GM12878 (cell line): ENCODE data around the gene PKD2. TPM values are rescaled to one million over a fixed set of nuclear protein-coding genes. Genes with fewer than 3 reads are reported as not detected.
"Not testable (repeated sequence)": the region's sequence is repeated elsewhere in the genome, so short reads cannot be mapped to it uniquely, and the experiment has no call there.

Source experiments
- ATAC-seq: fragments of 200-7000 bp; cut with Tn5 transposase; 3 replicates; pipeline ENCODE4 v1.9.1; 2020; ENCODE audit warnings: mild to moderate bottlenecking, moderate library complexity
- BruUV-seq: library from RNA; stranded (reverse); fragments of 400-500 nt; replicated peaks from 2 replicates; lab custom pipeline; 2021; lab: Mats Ljungman, UMichigan
- CTCF ChIA-PET: fragments of 300-600 bp; sonication (Branson Sonifier 250); formaldehyde crosslinking; extraction: SDS; loops from one replicate; lab custom pipeline; 2021; ENCODE audit warnings: inconsistent platforms; lab: Yijun Ruan, JAX
- POLR2A ChIA-PET: fragments of 350-600 bp; formaldehyde crosslinking; extraction: SDS; loops from one replicate; lab custom pipeline; 2021; ENCODE audit warnings: inconsistent platforms; lab: Charles Lee
- RAD21 ChIA-PET: fragments of 300-600 bp; sonication (Branson Sonifier 250); formaldehyde crosslinking; loops from one replicate; lab custom pipeline; 2023; ENCODE audit warnings: antibody characterized with exemption; ENCODE audit not compliant: unreplicated experiment; lab: Charles Lee
- SMC1A ChIA-PET: fragments of 300-600 bp; sonication (Branson Sonifier 250); formaldehyde crosslinking; loops from one replicate; lab custom pipeline; 2023; ENCODE audit not compliant: unreplicated experiment, uncharacterized antibody; lab: Charles Lee
- DNase-seq: peaks from one replicate; pipeline ENCODE4 v3.0.0-alpha.2; 2011; ENCODE audit warnings: low read depth, low spot score
- FAIRE-seq: peaks from 3 replicates; lab custom pipeline; 2011; peaks lifted over from hg19 to GRCh38; lab: Jason Lieb, UNC
- H2AFZ ChIP-seq: 2 replicates; pipeline ENCODE4 v1.6.0; 2011; ENCODE audit warnings: low read depth, low read length, control low read depth; ENCODE audit not compliant: control insufficient read depth
- H3K27ac ChIP-seq: 2 replicates; pipeline ENCODE4 v1.5.1; 2011; ENCODE audit warnings: control low read depth; ENCODE audit not compliant: control insufficient read depth, insufficient read depth
- H3K27me3 ChIP-seq, 2 experiments: replicated peaks in 1 of 2; 2 replicates each; pipeline versions ENCODE4 v1.6.0 to v1.6.1; 2011; ENCODE audit warnings: low read length in 1 of 2; ENCODE audit not compliant: control insufficient read depth in 2 of 2, insufficient read depth in 2 of 2
- H3K36me3 ChIP-seq, 2 experiments: 2 replicates each; pipeline ENCODE4 v1.5.1; 2011; ENCODE audit warnings: low read length in 1 of 2; ENCODE audit not compliant: control insufficient read depth in 2 of 2, insufficient read depth in 2 of 2
- H3K4me1 ChIP-seq: 2 replicates; pipeline ENCODE4 v1.6.1; 2011; ENCODE audit warnings: mild to moderate bottlenecking, low read length, moderate library complexity, mixed read lengths; ENCODE audit not compliant: control insufficient read depth, insufficient read depth
- H3K4me2 ChIP-seq: 2 replicates; pipeline ENCODE4 v1.6.0; 2011; ENCODE audit warnings: control low read depth; ENCODE audit not compliant: control insufficient read depth, insufficient read depth
- H3K4me3 ChIP-seq: fragments of 200-600 bp; sonication (generic); 2 replicates; pipeline ENCODE4 v1.5.1; 2016
- H3K79me2 ChIP-seq: 2 replicates; pipeline ENCODE4 v1.6.0; 2011; ENCODE audit warnings: low read length; ENCODE audit not compliant: control insufficient read depth, insufficient read depth
- H3K9ac ChIP-seq: 2 replicates; pipeline ENCODE4 v1.8.0; 2011; ENCODE audit warnings: low read length, control low read depth, mixed read lengths; ENCODE audit not compliant: control insufficient read depth, insufficient read depth
- H3K9me3 ChIP-seq: replicated peaks from 3 replicates; pipeline ENCODE4 v1.5.1; 2011; ENCODE audit warnings: mild to moderate bottlenecking, low read length; ENCODE audit not compliant: control insufficient read depth, insufficient read depth
- H4K20me1 ChIP-seq: 2 replicates; pipeline ENCODE4 v1.6.0; 2011; ENCODE audit not compliant: control insufficient read depth, insufficient read depth
- ATF3 ChIP-seq: IDR thresholded peaks from 2 replicates; pipeline ENCODE4 v1.6.1; 2011; ENCODE audit warnings: low read depth, mild to moderate bottlenecking, low read length, moderate library complexity, borderline replicate concordance; ENCODE audit errors: extremely low read depth
- EED ChIP-seq: sonication (generic); IDR thresholded peaks from 2 replicates; pipeline ENCODE4 v1.6.1; 2016; ENCODE audit warnings: antibody characterized with exemption, low read depth
- MEF2B ChIP-seq: fragments of 450-650 bp; IDR thresholded peaks from 2 replicates; pipeline ENCODE4 v1.6.1; 2018; ENCODE audit warnings: mild to moderate bottlenecking, moderate library complexity; ENCODE audit not compliant: partially characterized antibody, poor library complexity, severe bottlenecking
- NFIC ChIP-seq: IDR thresholded peaks from 2 replicates; pipeline ENCODE4 v1.6.1; 2012; ENCODE audit warnings: low read depth, mild to moderate bottlenecking, inconsistent platforms, low read length, moderate library complexity
- NFYA ChIP-seq: IDR thresholded peaks from 2 replicates; pipeline ENCODE4 v1.6.1; 2011; ENCODE audit warnings: low read depth, mild to moderate bottlenecking, low read length, improper control_type of control experiment, borderline replicate concordance
- NFYB ChIP-seq: IDR thresholded peaks from 2 replicates; pipeline ENCODE4 v1.6.1; 2011; ENCODE audit warnings: low read depth, mild to moderate bottlenecking, low read length, improper control_type of control experiment, moderate library complexity; ENCODE audit not compliant: insufficient read depth
- RB1 ChIP-seq: fragments of 450-650 bp; formaldehyde crosslinking; IDR thresholded peaks from 2 replicates; pipeline ENCODE4 v1.6.1; 2017; ENCODE audit warnings: mild to moderate bottlenecking, borderline replicate concordance
- SMARCA5 ChIP-seq: fragments of 450-650 bp; IDR thresholded peaks from 2 replicates; pipeline ENCODE4 v1.6.1; 2017; ENCODE audit warnings: mild to moderate bottlenecking
- SUZ12 ChIP-seq: fragments of 200-600 bp; sonication (generic); IDR thresholded peaks from one replicate; pipeline ENCODE4 v1.6.1; 2018; ENCODE audit warnings: antibody characterized with exemption, mild to moderate bottlenecking; ENCODE audit not compliant: unreplicated experiment
- ZNF207 ChIP-seq: fragments of 450-650 bp; IDR thresholded peaks from 2 replicates; pipeline ENCODE4 v1.6.1; 2014; ENCODE audit warnings: antibody characterized with exemption, mild to moderate bottlenecking, borderline replicate concordance
- ZNF687 ChIP-seq: fragments of 450-650 bp; IDR thresholded peaks from 2 replicates; pipeline ENCODE4 v1.6.1; 2017; ENCODE audit warnings: mild to moderate bottlenecking, moderate library complexity
- ZSCAN29 ChIP-seq: fragments of 450-650 bp; IDR thresholded peaks from 2 replicates; pipeline ENCODE4 v1.6.1; 2017; ENCODE audit warnings: mild to moderate bottlenecking, moderate library complexity
- WGBS: methylation state at CpG from one replicate; pipeline ENCODE4 v1.1.6; 2016; ENCODE audit warnings: low lambda C conversion rate; ENCODE audit not compliant: insufficient replicate concordance, insufficient coverage; ENCODE audit errors: missing lambda C conversion rate; 5-methylcytosine and 5-hydroxymethylcytosine counted together
- in situ Hi-C: fragments of 300-500 bp; cut with MboI; formaldehyde crosslinking; loops from 9 replicates; pipeline ENCODE4 v1.14.3; 2018; ENCODE audit warnings: mixed read lengths
- intact Hi-C: fragments of 100-400 bp; cut with micrococcal nuclease; formaldehyde crosslinking; loops from one replicate; pipeline ENCODE4 v1.14.2; 2022; ENCODE audit not compliant: unreplicated experiment
- polyA plus RNA-seq, 11 experiments: library from polyadenylated mRNA; depleted of rRNA in 4 of 11; unstranded in 6 of 11; stranded (reverse) in 5 of 11; fragments of >200 nt; fragmentation: Nextera tagmentation in 4 of 11; fragmentation: Illumina TruSeq in 1 of 11; extraction: Ambion mirVana in 4 of 11; extraction: Trizol in 1 of 11; gene quantifications; 1 replicate in 1 of 11; 2 replicates in 10 of 11; pipeline versions ENCODE4 v1.2.1 to v1.2.3, GENCODE V29; 2011 to 2016; ENCODE audit warnings: inconsistent platforms in 2 of 11, missing spikeins in 2 of 11, low read depth in 1 of 11
- total RNA-seq, 4 experiments: library from RNA; depleted of rRNA in 3 of 4; stranded (reverse); fragments of >200 nt in 3 of 4; fragmentation: Illumina TruSeq in 1 of 4; extraction: Trizol in 1 of 4; gene quantifications; 2 replicates each; pipeline versions ENCODE4 v1.2.1 to v1.2.3, GENCODE V29; 2013 to 2021

Gene PKD2
- total and polyA plus RNA-seq, 10 of the 15 experiments (the other 5 are each of a cell fraction or from before 2014, with no cell fraction given): 2.0 to 13.8 (median 8.4) TPM

- H3K36me3 ChIP-seq, RAD21 ChIA-PET, H3K4me2 ChIP-seq, in situ Hi-C loops, ATAC-seq, H3K27ac ChIP-seq, H3K9me3 ChIP-seq, DNase-seq, H3K27me3 ChIP-seq, FAIRE-seq, H3K79me2 ChIP-seq, SMC1A ChIA-PET, H4K20me1 ChIP-seq, H3K4me1 ChIP-seq, POLR2A ChIA-PET, H3K4me3 ChIP-seq, intact Hi-C loops, H2AFZ ChIP-seq, H3K9ac ChIP-seq, BruUV-seq: not testable (repeated sequence)
- CTCF ChIA-PET: interaction anchor here (1.2 kb wide), 1 partner anchor 13 kb away, joined by 3 read pairs; no protein-coding TSS in a partner anchor
- WGBS: 44% methylated on average over 2 of the region's 2 CpGs
These were observed 8.2 kb upstream of the PKD2 start for GRCh38 chr4:87999191-87999691.

DNA sequence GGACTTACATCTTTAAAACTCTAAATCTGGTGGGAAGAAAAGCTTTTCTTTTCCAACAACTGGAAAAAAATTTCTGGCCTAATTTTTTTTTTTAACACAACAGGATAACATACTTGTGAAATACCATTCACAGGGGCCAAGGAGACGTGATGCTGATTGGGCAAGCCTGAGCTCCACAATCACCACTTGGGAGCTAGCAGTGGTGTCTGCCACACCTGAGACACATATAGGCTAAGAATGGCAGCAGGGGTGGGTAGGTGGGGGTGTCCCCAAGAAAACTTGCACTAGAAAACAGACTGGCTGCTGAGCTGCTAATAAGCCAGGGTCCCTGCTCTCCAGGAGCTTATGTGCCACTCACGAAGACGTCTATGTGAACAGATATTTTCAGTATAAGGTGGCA is 5.6 kb upstream of the PKD2 start:
- POLR2A ChIA-PET: no interaction called here

More for the DNA sequence above, 5.6 kb upstream of the PKD2 start:
- ChIA-PET RAD21 (interaction anchor here (1.1 kb wide), 1 partner anchor 15 kb away, joined by 4 read pairs; no protein-coding TSS in a partner anchor), SMC1A (interaction anchor here (0.7 to 1.8 kb wide), 5 partner anchors 9 to 513 kb away, joined by 3 to 5 read pairs (median 3); no protein-coding TSS in a partner anchor), CTCF (interaction anchor here (0.6 to 1.2 kb wide), 4 partner anchors 9 to 313 kb away, joined by 3 to 4 read pairs (median 3); no protein-coding TSS in a partner anchor)
- H4K20me1 ChIP-seq: no peaks in the 10 kb centered on the region
- H3K79me2 ChIP-seq: no peaks in the 10 kb centered on the region
- H3K4me1 ChIP-seq: no peaks in the 10 kb centered on the region
- DNase-seq (no peak), FAIRE-seq (no peak), ATAC-seq (no peak)
- no peak overlapping the region for H3K27ac ChIP-seq
- no peak overlapping the region for H3K9ac ChIP-seq
- in situ Hi-C loops: no loop called here
- no peaks in the 10 kb centered on the region for H3K27me3 ChIP-seq
- H3K4me2 ChIP-seq: no peak overlapping the region
- H3K36me3 ChIP-seq: no peaks in the 10 kb centered on the region
- H3K4me3 ChIP-seq: no peak overlapping the region
- H2AFZ ChIP-seq: no peak overlapping the region
- TF ChIP-seq RB1 (no peak), NFYB (no peak), ZNF687 (no peak), SUZ12 (no peak), SMARCA5 (no peak), ZSCAN29 (no peak), NFYA (no peak), NFIC (no peak), MEF2B (no peak), EED (no peak), ZNF207 (no peak), ATF3 (no peak)
- no TSS peak for BruUV-seq
- WGBS: 34% methylated on average over 3 of the region's 3 CpGs
- intact Hi-C loops: no loop called here
- no peaks in the 10 kb centered on the region for H3K9me3 ChIP-seq
